Measurements from ENCODE around the gene TIGIT.

GRCh38 chr3:114356066-114356465, 62.2 kb downstream of the TIGIT start:
- TF ChIP-seq CTCF (IDR thresholded peaks at IDR 0.05) (no peak), EZH2 (IDR thresholded peaks at IDR 0.05; ENCODE audit: borderline replicate concordance, insufficient read depth, low read depth, low read length, poor library complexity, severe bottlenecking) (no peak)
